DND-41 (cell line): ENCODE measurements around the gene THOC1.

Experiments used
- ATAC-seq: fragments of 200-7000 bp; cut with Tn5 transposase; 3 replicates; pipeline ENCODE4 v1.9.1; 2021; ENCODE audit warnings: low read depth; ENCODE audit not compliant: insufficient read depth
- DNase-seq: peaks from one replicate; pipeline ENCODE4 v3.0.0-alpha.2; 2020
- H2AFZ ChIP-seq: 2 replicates; pipeline ENCODE4 v1.6.0; 2012; ENCODE audit warnings: low read depth, low read length
- H3K27ac ChIP-seq: 2 replicates; pipeline ENCODE4 v1.5.1; 2012; ENCODE audit warnings: low read length, inconsistent platforms
- H3K27me3 ChIP-seq: fragments of 200-600 bp; sonication (generic); 2 replicates; pipeline ENCODE4 v1.6.0; 2012; ENCODE audit warnings: low read length, mild to moderate bottlenecking, inconsistent platforms; ENCODE audit not compliant: insufficient read depth, poor library complexity
- H3K36me3 ChIP-seq: 2 replicates; pipeline ENCODE4 v1.5.1; 2012; ENCODE audit warnings: low read length, inconsistent platforms; ENCODE audit not compliant: insufficient read depth
- H3K4me1 ChIP-seq: 2 replicates; pipeline ENCODE4 v1.5.1; 2012; ENCODE audit warnings: mild to moderate bottlenecking, low read length; ENCODE audit not compliant: insufficient read depth
- H3K4me2 ChIP-seq: 2 replicates; pipeline ENCODE4 v1.6.0; 2012; ENCODE audit warnings: mild to moderate bottlenecking, moderate library complexity, low read length, inconsistent platforms; ENCODE audit not compliant: insufficient read depth
- H3K4me3 ChIP-seq, 2 experiments: fragments of 200-600 bp in 1 of 2; shearing (Covaris generic) in 1 of 2; 2 replicates each; pipeline ENCODE4 v1.5.1; 2012 to 2016; ENCODE audit warnings: inconsistent platforms in 2 of 2, low read length in 2 of 2, mild to moderate bottlenecking in 2 of 2, low read depth in 1 of 2, moderate library complexity in 1 of 2
- H3K79me2 ChIP-seq: 2 replicates; pipeline ENCODE4 v1.6.0; 2012; ENCODE audit warnings: low read length, inconsistent platforms; ENCODE audit not compliant: insufficient read depth
- H3K9ac ChIP-seq: 2 replicates; pipeline ENCODE4 v1.6.0; 2012; ENCODE audit warnings: low read depth, mild to moderate bottlenecking, inconsistent platforms, low read length, moderate library complexity
- H3K9me3 ChIP-seq: 2 replicates; pipeline ENCODE4 v1.5.1; 2012; ENCODE audit warnings: low read length, moderate library complexity, mild to moderate bottlenecking, inconsistent platforms; ENCODE audit not compliant: insufficient read depth, severe bottlenecking
- H4K20me1 ChIP-seq: 2 replicates; pipeline ENCODE4 v1.6.0; 2012; ENCODE audit warnings: low read length; ENCODE audit not compliant: insufficient read depth
- EZH2 ChIP-seq: IDR thresholded peaks from 3 replicates; pipeline ENCODE4 v1.6.1; 2012; ENCODE audit warnings: borderline replicate concordance, low read depth, mild to moderate bottlenecking, moderate library complexity, low read length, inconsistent platforms; ENCODE audit not compliant: severe bottlenecking
- TF ChIP-seq, protein P1 (sequence below): IDR thresholded peaks from 2 replicates; pipeline ENCODE4 v1.5.1; 2012; ENCODE audit warnings: borderline replicate concordance, low read length, moderate library complexity, mild to moderate bottlenecking; ENCODE audit not compliant: poor library complexity, severe bottlenecking; ENCODE audit errors: extremely low read depth

Gene THOC1

DNA sequence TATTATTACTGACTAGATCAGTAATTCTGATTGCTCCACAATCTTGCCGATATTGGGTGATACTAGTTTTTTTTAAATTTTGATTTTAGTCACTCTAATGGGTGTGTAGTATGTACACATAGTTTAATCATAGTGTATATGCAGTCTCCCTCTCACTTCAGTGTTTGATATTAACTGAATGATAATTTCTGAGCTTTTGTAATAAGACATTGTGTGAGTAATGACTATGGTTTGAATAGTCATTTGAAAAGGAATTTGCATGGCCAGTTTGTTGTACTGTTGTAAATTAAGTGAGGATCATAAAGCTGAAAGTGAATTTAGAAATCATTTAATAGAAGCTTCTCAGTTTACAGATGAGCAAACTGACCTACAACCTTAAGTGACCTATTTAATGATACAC lies 76.1 kb downstream of the THOC1 start:
- no peak overlapping the region for H3K27ac ChIP-seq
- H2AFZ ChIP-seq: no peak overlapping the region
- H3K79me2 ChIP-seq: peaks cover 82% of the 10 kb centered on the region
- no peak overlapping the region for H3K4me2 ChIP-seq
- H4K20me1 ChIP-seq: peaks cover 33% of the 10 kb centered on the region; the same call in 1 of the 2 replicates
- DNase-seq (no peak), ATAC-seq (no peak)
- H3K4me3 ChIP-seq: no peak overlapping the region
- H3K9ac ChIP-seq: no peak overlapping the region
- H3K36me3 ChIP-seq: peaks cover 45% of the 10 kb centered on the region
- no peaks in the 10 kb centered on the region for H3K27me3 ChIP-seq
- H3K4me1 ChIP-seq: no peaks in the 10 kb centered on the region
- TF ChIP-seq, protein P1, sequence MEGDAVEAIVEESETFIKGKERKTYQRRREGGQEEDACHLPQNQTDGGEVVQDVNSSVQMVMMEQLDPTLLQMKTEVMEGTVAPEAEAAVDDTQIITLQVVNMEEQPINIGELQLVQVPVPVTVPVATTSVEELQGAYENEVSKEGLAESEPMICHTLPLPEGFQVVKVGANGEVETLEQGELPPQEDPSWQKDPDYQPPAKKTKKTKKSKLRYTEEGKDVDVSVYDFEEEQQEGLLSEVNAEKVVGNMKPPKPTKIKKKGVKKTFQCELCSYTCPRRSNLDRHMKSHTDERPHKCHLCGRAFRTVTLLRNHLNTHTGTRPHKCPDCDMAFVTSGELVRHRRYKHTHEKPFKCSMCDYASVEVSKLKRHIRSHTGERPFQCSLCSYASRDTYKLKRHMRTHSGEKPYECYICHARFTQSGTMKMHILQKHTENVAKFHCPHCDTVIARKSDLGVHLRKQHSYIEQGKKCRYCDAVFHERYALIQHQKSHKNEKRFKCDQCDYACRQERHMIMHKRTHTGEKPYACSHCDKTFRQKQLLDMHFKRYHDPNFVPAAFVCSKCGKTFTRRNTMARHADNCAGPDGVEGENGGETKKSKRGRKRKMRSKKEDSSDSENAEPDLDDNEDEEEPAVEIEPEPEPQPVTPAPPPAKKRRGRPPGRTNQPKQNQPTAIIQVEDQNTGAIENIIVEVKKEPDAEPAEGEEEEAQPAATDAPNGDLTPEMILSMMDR: no peak
- no peak for TF ChIP-seq EZH2
- no peaks in the 10 kb centered on the region for H3K9me3 ChIP-seq

DNA sequence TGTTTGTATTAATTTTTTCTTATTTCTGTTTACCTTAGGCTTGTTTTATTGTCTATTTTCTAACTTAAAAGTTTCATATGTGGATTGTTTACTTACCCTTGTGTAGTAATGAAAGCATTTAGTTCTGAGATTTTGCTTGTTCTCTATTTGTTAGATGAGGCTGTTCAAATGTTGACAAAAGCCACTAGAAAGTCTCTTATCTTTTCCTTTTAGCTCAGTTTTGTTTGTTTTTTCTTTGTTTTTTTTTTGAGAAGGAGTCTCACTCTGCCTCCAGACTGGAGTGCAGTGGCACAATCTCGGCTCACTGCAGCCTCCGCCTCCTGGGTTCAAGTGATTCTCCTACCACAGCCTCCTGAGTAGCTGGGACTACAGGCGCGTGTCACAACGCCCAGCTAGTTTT lies 78.6 kb downstream of the THOC1 start:
- peaks cover 37% of the 10 kb centered on the region for H4K20me1 ChIP-seq
- H3K36me3 ChIP-seq: peaks cover 50% of the 10 kb centered on the region
- no peaks in the 10 kb centered on the region for H3K4me1 ChIP-seq
- no peak overlapping the region for H3K9ac ChIP-seq
- DNase-seq (no peak), ATAC-seq (no peak)
- no peak for TF ChIP-seq EZH2
- TF ChIP-seq, protein P1: no peak
- no peak overlapping the region for H2AFZ ChIP-seq
- no peaks in the 10 kb centered on the region for H3K27me3 ChIP-seq
- H3K4me2 ChIP-seq: no peak overlapping the region
- H3K9me3 ChIP-seq: no peaks in the 10 kb centered on the region
- no peak overlapping the region for H3K27ac ChIP-seq
- H3K79me2 ChIP-seq: peaks cover 97% of the 10 kb centered on the region
- H3K4me3 ChIP-seq: no peak overlapping the region

DNA sequence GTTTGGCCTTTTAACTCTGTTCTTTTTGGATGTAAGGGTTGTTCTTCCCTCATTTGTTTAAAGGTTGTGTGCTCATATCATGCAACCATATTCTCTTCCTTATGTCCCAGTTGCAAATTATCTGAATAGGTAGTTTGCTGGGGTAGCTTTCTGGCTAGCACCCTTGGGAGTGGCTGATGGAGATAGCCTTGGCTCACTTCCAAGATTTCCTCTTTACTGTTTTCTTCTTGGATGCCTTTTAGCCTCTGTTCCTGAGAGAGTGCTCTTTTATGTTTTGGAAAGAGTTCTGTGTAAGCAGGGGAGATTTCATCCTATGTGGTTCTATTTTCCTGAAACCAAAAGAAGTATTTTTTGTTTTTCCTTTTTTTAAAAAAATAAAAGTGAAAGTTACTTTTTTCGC lies 84.1 kb downstream of the THOC1 start:
- Histone ChIP-seq H3K27ac (no peak overlapping the region), H3K4me2 (no peak overlapping the region), H3K79me2 (peaks cover 87% of the 10 kb centered on the region), H4K20me1 (peaks cover 24% of the 10 kb centered on the region), H3K27me3 (no peaks in the 10 kb centered on the region), H3K9ac (no peak overlapping the region), H3K4me1 (no peaks in the 10 kb centered on the region), H3K4me3 (no peak overlapping the region), H3K9me3 (no peaks in the 10 kb centered on the region), H3K36me3 (peaks cover 64% of the 10 kb centered on the region), H2AFZ (no peak overlapping the region)
- no peak for DNase-seq
- TF ChIP-seq EZH2: no peak
- TF ChIP-seq, protein P1: no peak
- no peak for ATAC-seq

DNA sequence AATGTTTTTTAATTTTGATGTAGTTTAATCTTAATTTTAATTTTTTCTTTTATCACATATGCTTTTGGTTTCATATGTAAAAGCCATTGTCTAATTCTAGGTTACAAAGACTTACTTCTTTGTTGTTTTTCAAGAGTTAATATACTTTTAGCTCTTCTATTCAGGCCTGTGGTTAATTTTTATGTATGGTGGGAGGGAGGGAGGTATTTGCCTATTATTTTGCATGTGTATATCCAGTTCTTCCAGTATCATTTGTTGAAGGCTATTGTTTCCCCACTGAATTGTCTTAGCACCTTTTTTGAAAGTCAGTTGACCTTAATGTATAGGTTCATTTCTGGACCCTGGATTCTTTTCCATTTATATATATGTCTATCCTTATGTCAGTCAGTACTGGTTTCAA lies 86.1 kb downstream of the THOC1 start:
- H3K4me2 ChIP-seq: no peak overlapping the region
- TF ChIP-seq, protein P1: no peak
- TF ChIP-seq EZH2: no peak
- H3K4me3 ChIP-seq: no peak overlapping the region
- H3K36me3 ChIP-seq: peaks cover 73% of the 10 kb centered on the region
- H3K9me3 ChIP-seq: no peaks in the 10 kb centered on the region
- ATAC-seq: no peak
- H3K4me1 ChIP-seq: no peaks in the 10 kb centered on the region
- peaks cover 88% of the 10 kb centered on the region for H3K79me2 ChIP-seq
- no peak for DNase-seq
- no peaks in the 10 kb centered on the region for H3K27me3 ChIP-seq
- H3K27ac ChIP-seq: no peak overlapping the region
- no peak overlapping the region for H3K9ac ChIP-seq
- no peak overlapping the region for H2AFZ ChIP-seq
- H4K20me1 ChIP-seq: peaks cover 25% of the 10 kb centered on the region
